ENCODE measurements around the gene NCBP2L. TPM values are rescaled to one million over a fixed set of nuclear protein-coding genes. Genes with fewer than 3 reads are reported as not detected.

The NCBP2L gene
- total RNA-seq, 1 donor from 2014 or later, result not detected

DNA sequence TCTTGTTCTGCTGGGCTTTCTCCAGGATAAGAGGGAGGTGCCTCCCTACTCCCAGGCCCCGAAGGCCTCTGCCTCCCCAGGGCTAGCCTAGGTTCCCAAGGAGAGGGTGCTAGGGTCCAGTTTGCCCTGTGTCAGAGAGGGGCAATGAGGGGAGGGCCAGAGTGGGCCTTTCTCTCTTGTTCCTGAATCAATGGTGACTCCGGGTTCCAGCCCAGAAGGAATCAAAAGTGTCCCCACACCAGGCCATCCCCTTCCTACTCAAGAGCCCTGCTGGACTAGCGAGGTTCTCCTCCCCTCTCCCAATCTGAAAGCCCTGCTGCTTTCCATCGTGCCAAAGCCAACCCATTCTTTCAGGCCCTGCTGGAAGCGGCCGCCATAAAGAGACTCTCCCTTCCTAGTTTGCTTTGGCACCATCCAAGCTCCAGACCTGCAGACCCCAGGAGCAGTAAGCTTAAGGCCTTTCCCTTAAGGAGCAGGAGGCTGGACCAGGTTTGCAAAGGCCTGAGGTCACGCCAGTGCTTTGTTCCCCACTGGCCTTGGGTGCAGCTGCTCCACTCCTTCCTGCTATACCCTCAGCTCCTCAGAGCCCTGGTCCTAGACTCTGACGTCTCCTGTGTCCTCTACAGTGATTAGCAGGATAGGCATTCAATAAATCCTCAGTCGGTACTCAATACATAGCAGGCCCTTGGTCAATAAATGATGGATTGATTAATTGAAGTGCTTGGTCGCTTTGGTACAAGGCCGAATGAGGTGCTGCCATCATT is 12.5 kb upstream of the NCBP2L start:
- no peak for DNase-seq
- no peaks in the 10 kb centered on the region for H3K9me3 Mint-ChIP-seq
- H3K4me3 Mint-ChIP-seq, result no peak overlapping the region
- intact Hi-C loops (cut with micrococcal nuclease), result no loop called here
- H3K36me3 Mint-ChIP-seq (ENCODE audit: low read depth), result no peaks in the 10 kb centered on the region
- H3K4me1 Mint-ChIP-seq, result no peaks in the 10 kb centered on the region
- no peak overlapping the region for H3K27ac Mint-ChIP-seq
- H3K27me3 Mint-ChIP-seq, result peaks cover 1% of the 10 kb centered on the region

DNA sequence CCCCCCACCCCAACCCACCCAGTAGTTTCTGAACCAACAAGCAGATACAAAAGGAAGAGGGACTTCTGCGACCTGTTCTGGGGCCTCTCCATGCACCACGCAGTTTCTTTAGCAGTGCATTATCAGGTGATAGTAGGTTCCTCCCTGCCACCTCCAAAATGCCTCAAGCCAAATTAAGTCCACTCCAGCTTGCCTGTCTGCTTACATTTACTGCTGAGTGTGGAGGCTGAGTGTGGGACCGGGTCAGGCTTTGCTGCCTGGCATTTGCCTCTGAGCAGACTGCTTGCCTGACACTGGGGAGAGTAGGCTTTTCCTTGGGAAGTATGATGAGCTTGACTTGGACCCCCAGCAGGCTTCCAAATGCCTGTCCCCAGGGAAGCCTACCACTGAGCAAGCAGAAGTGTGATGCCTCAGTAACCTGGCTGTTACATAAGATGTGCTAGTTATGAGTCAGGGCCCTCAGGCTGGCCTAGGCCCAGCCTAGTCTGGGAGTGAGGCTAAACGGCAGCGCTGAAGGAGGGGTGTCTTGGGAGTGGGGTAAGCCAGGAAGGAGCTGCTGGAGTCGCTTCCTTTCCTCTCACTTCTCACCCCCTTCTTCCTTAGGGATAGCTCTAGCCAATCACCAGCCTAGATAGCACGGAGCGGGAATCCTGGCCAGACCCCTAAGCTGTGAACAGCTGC is 10.9 kb upstream of the NCBP2L start:
- Mint-ChIP-seq H3K36me3 (ENCODE audit: low read depth) (no peaks in the 10 kb centered on the region), H3K9me3 (no peaks in the 10 kb centered on the region), H3K27ac (no peak overlapping the region), H3K27me3 (peaks cover 6% of the 10 kb centered on the region), H3K4me1 (no peaks in the 10 kb centered on the region), H3K4me3 (no peak overlapping the region)
- no peak for DNase-seq
- intact Hi-C loops (cut with micrococcal nuclease), result no loop called here

DNA sequence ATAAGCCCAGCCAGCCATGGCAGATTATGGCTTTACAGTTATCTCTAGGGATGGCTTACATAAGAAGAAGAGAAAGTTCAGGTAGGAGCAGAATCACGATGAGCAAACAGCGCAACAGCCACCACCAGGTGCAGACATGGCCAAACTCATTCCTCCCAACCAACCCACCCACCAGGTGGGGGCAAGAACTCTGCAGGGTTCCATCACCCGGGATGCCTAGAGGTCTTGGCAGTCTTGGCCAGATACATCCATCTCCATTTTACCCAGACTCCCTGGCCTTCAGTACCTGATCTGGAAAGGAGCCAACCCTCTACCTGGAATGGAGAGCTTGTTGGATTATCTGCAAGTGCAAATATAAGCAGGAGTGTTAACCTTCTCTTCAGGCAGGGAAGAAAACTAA is 9.5 kb upstream of the NCBP2L start:
- Mint-ChIP-seq H3K4me1 (no peaks in the 10 kb centered on the region), H3K27me3 (peaks cover 8% of the 10 kb centered on the region), H3K36me3 (ENCODE audit: low read depth) (no peaks in the 10 kb centered on the region), H3K27ac (no peak overlapping the region), H3K4me3 (no peak overlapping the region), H3K9me3 (no peaks in the 10 kb centered on the region)
- no peak for DNase-seq
- intact Hi-C loops (cut with micrococcal nuclease), result no loop called here

DNA sequence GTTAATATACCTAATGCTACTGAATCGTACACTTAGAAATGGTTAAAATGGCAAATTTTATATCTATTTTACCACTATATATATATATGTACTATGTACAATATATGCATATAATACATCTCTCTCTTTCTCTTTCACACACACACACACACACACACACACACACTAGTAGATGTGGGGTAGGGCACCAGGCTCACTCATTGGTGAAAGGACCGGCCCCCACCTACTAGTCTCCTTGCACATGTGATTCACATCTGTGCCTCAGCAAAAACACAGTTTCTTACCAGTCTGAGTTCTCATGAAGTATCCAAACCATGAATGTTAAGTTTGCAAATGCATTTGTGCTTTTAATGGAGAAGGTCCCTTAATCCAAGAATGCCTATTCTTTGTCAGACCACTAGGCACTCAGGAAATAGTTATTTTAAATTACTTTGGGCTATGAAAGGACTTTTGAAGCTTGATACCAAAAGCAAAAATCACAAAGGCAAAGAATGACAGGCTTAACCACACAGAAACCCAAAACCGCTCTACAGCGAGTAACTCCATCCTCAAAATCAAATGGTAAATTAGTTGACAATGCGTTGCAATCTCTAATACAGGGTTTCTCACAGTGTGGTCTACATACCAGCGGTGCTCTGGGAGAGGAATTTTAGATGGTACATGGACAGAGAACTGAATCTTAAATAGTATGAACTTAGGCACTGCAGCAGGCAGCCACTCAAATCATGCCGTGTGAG is 7.8 kb upstream of the NCBP2L start:
- H3K36me3 Mint-ChIP-seq (ENCODE audit: low read depth), result no peaks in the 10 kb centered on the region
- no peak for DNase-seq
- H3K4me1 Mint-ChIP-seq, result no peaks in the 10 kb centered on the region
- H3K9me3 Mint-ChIP-seq, result no peaks in the 10 kb centered on the region
- H3K27me3 Mint-ChIP-seq, result peaks cover 12% of the 10 kb centered on the region
- H3K27ac Mint-ChIP-seq, result no peak overlapping the region
- no peak overlapping the region for H3K4me3 Mint-ChIP-seq
- intact Hi-C loops (cut with micrococcal nuclease), result loop anchor here (10.0 kb wide), 1 partner anchor 875 kb away; no protein-coding TSS in a partner anchor

DNA sequence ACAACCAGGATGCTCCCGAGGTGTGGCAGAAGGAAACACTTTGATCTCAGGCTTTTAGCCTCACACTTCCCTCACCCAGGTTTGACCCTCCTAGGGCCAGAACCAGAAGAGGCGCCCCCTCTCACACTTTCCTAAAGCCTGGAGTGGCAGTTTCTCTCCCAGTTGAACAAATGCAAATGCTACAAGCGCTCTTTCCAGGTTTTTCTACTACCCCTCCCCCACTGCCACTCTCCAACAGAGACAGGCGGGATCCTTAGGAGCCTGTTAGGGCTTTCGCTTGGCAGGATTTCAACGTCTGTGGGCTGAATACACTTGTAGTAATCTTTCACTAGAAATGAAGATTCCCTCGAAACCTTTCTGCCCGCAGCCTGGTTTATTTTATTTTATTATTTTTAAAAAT is 4.3 kb upstream of the NCBP2L start:
- H3K9me3 Mint-ChIP-seq, result no peaks in the 10 kb centered on the region
- H3K27ac Mint-ChIP-seq, result no peak overlapping the region
- H3K27me3 Mint-ChIP-seq, result peaks cover 17% of the 10 kb centered on the region
- H3K36me3 Mint-ChIP-seq (ENCODE audit: low read depth), result no peaks in the 10 kb centered on the region
- H3K4me3 Mint-ChIP-seq, result no peak overlapping the region
- peaks cover 12% of the 10 kb centered on the region for H3K4me1 Mint-ChIP-seq
- DNase-seq, result no peak
- intact Hi-C loops (cut with micrococcal nuclease), result loop anchor here (10.0 kb wide), 1 partner anchor 878 kb away; no protein-coding TSS in a partner anchor

DNA sequence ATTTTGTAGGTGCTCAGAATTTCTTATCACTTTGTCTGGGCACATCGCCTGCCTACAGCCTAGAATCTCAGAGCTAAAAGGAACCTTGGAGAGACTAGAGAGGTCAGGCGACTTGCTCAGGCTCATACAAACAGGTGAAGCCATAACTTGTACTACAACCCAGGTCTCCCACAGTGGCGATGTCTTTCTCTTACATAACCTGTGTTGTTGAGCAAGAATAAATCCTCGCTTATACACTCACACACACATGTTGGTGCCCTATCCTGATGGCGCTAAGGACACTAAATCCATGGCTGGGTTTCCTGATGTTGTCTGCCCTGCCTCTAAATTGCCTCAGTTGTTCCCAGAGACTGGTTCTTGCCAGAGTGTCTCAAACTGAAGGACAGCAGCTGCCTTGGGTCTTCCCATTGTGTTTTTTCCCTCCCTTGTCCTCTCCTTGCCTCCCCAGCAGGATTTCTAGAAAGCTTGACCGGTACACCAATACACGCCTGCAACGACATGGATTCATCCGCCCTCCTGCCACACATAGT is 3.6 kb upstream of the NCBP2L start:
- intact Hi-C loops (cut with micrococcal nuclease), result loop anchor here (10.0 kb wide), 1 partner anchor 879 kb away; no protein-coding TSS in a partner anchor
- H3K36me3 Mint-ChIP-seq (ENCODE audit: low read depth), result no peaks in the 10 kb centered on the region
- H3K4me1 Mint-ChIP-seq, result peaks cover 12% of the 10 kb centered on the region
- H3K27ac Mint-ChIP-seq, result no peak overlapping the region
- DNase-seq, result no peak
- no peaks in the 10 kb centered on the region for H3K9me3 Mint-ChIP-seq
- no peak overlapping the region for H3K4me3 Mint-ChIP-seq
- peaks cover 17% of the 10 kb centered on the region for H3K27me3 Mint-ChIP-seq

DNA sequence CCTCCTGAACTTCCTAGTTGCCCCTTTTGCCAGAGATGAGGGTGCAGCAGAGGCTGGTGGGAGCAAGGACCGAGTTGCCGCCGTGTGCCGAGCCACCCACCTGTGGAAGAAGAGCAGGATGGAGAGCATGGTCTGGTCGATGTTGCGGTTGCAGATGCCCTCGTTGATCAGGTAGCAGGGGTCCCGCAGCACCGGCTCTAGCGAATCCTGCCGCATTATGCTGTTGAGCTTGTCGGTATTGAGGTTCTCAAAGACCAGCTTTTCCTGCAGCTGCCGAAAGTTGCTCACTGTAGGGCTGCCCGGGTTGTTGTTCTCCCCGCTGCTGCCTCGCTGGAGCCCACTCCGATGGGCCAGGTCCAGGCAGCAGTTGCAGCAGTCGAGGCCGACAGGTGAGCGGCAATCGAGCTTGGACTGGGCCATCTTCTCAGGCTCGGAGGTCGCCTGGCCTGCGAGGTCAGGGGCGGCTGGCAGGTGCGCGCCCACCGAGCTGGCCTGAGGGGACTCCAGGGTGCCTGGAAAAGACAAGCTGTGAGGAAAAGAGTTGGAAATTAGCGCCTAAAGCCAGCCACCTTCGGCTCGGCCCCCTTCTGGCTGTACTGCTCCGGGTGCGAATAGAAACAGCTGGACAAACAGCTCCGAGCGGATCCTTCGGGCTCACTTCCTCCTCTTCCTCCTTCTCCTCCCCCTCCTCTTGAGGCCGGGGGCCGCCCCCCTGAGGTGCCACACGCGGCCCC is 2.4 kb upstream of the NCBP2L start:
- Mint-ChIP-seq H3K27ac (no peak overlapping the region), H3K36me3 (ENCODE audit: low read depth) (no peaks in the 10 kb centered on the region), H3K9me3 (no peaks in the 10 kb centered on the region), H3K4me3 (peak overlapping the region; percentile 89), H3K4me1 (peaks cover 12% of the 10 kb centered on the region), H3K27me3 (peaks cover 17% of the 10 kb centered on the region)
- DNase-seq, result no peak
- intact Hi-C loops (cut with micrococcal nuclease), result loop anchor here (5.0 to 10.0 kb wide), 3 partner anchors 33 to 880 kb away; no protein-coding TSS in a partner anchor

DNA sequence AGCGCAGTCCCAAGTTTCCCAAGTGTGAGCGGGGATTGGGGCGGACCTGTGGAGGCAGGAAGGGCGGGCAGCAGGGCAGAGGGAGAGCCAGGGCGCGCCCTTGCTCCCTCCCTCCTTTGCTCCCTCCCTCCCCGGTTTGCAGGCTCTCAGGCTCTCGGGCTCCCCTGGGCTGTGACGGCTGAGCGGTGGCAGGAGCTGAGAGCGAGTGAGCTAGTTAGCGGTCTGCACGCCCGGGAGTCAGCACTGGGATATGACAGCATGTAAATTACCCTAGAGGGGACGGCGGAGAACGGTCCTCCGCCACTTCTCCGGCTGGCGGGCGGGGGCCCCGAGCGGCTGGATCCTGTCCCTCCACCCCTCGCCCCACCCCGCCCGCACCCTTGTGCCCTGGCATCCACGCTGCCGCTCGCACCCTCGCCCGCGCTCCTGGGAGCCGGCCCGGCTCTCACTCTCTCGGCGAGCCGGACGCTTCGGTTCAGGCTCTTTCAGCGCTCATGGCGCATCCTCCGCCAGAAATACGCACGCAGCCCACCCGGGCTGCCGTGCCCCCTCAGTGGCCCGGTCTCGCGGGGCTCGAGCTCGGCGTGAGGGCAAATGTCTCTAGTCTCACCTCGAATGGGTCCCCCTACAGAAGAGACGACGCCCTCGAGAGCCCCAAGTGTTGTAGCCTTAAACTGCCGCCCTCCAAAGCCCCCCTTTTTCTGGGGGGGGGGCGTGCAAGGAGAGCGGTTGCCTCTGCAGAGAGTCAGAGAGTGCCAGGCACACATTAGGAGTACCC is 1.6 kb upstream of the NCBP2L start, which contains the start of gene TSC22D3:
TSS of gene TSC22D3 (minus strand) at position 54 of the 778 bp plus-strand sequence. CDS start 368 bp downstream, outside the sequence.
- intact Hi-C loops (cut with micrococcal nuclease), result loop anchor here (2.0 to 10.0 kb wide), 6 partner anchors 34 to 881 kb away; no protein-coding TSS in a partner anchor

DNA sequence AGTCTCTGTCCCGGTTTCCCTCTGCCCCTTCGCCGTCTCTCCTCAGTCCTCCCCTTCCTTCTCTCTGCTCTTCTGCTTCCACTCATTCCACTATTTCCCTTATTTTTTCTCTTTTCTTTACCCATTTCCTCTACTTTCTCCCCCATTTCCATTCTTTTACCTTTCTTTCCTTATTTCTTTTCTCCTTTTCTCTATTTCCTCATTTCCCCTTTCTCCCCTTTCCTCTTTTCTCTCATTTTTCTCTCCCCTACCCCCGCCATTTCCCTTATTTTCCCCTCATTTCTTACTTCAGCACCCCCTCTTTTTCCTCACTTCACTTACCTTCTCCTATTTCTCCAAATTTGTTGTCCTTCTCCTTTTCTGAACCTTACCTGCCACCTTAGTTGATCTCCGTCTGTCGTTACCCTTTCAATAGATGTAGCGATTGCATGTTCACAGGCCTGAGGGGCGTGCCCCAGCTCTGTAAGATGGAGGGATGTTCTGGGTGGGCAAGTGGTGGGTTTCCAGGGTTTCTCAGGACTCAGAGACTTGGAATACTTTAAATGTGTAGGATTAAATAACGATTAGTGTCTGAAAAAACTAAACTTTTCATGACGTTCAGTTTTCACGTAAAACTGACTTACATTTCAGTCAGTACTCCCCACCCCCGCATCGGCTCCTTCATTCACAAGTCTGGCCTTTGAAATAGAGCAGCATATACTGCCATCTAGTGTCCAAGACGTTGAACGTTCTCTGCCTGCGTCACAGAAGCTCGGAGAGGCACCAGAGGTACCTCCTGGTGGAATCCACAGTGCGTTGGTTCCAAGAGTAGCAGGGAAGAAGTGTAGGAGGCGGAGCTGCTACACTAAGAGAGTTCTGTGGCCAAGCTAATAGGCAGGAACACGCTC is 641 bp upstream of the NCBP2L start:
- peaks cover 12% of the 10 kb centered on the region for H3K27me3 Mint-ChIP-seq
- H3K27ac Mint-ChIP-seq, result peak overlapping the region; percentile 74
- no peaks in the 10 kb centered on the region for H3K36me3 Mint-ChIP-seq (ENCODE audit: low read depth)
- H3K9me3 Mint-ChIP-seq, result no peaks in the 10 kb centered on the region
- intact Hi-C loops (cut with micrococcal nuclease), result loop anchor here (1.0 to 10.0 kb wide), 9 partner anchors 35 to 882 kb away; no protein-coding TSS in a partner anchor
- DNase-seq, result peak; percentile 91
- H3K4me1 Mint-ChIP-seq, result peaks cover 12% of the 10 kb centered on the region
- H3K4me3 Mint-ChIP-seq, result peak overlapping the region; percentile 89

More for the DNA sequence above, 1.6 kb upstream of the NCBP2L start, which contains the start of gene TSC22D3:
- H3K4me1 Mint-ChIP-seq, result peaks cover 12% of the 10 kb centered on the region
- no peaks in the 10 kb centered on the region for H3K9me3 Mint-ChIP-seq
- H3K27me3 Mint-ChIP-seq, result peaks cover 12% of the 10 kb centered on the region
- DNase-seq, result peak; percentile 82
- H3K27ac Mint-ChIP-seq, result peak within 1 kb of the TSS; percentile 74
- peak within 1 kb of the TSS; percentile 89 for H3K4me3 Mint-ChIP-seq
- H3K36me3 Mint-ChIP-seq (ENCODE audit: low read depth), result no peaks in the 10 kb centered on the region

DNA sequence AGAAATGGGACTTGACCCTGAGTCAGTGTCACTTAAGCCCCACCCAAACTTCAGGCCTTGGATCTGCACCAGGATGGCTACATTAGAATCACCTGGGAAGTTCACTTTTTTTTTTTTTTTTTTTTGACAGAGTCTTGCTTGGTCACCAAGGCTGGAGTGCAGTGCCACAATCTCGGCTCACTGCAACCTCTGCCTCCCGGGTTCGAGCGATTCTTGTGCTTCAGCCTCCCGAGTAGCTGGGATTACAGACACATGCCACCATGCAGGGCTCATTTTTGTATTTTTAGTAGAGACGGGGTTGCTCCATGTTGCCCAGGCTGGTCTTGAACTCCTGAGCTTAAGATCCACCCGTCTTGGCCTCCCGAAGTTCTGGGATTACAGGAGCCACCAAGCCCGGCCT is 3.0 kb downstream of the NCBP2L start:
- no peak overlapping the region for H3K4me3 Mint-ChIP-seq
- intact Hi-C loops (cut with micrococcal nuclease), result no loop called here
- H3K27me3 Mint-ChIP-seq, result peaks cover 6% of the 10 kb centered on the region
- no peak overlapping the region for H3K27ac Mint-ChIP-seq
- H3K9me3 Mint-ChIP-seq, result no peaks in the 10 kb centered on the region
- H3K36me3 Mint-ChIP-seq (ENCODE audit: low read depth), result no peaks in the 10 kb centered on the region
- no peak for DNase-seq
- peaks cover 12% of the 10 kb centered on the region for H3K4me1 Mint-ChIP-seq

DNA sequence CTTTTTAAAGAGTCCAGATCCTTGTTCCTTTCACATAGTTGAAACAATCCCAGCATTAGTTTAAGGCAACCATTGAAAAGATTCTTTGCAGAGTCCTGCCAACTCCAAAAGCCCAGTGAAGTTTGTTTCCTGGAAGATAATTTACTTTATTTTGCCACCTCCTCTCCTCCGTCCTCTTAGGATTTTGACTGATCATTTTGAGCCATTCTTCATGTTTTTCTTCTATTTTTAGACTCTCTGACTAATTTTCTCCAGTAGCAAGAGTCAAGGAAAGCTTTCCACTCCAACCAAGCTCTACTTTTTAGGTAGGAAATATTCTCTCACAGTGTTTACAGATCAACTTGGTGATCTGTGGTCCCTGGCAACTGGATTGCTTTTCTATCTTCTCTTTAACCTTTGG is 10.3 kb downstream of the NCBP2L start:
- Mint-ChIP-seq H3K27me3 (peaks cover 7% of the 10 kb centered on the region), H3K27ac (no peak overlapping the region), H3K9me3 (no peaks in the 10 kb centered on the region), H3K4me3 (no peak overlapping the region), H3K4me1 (no peaks in the 10 kb centered on the region), H3K36me3 (ENCODE audit: low read depth) (no peaks in the 10 kb centered on the region)
- no peak for DNase-seq
- intact Hi-C loops (cut with micrococcal nuclease), result no loop called here

DNA sequence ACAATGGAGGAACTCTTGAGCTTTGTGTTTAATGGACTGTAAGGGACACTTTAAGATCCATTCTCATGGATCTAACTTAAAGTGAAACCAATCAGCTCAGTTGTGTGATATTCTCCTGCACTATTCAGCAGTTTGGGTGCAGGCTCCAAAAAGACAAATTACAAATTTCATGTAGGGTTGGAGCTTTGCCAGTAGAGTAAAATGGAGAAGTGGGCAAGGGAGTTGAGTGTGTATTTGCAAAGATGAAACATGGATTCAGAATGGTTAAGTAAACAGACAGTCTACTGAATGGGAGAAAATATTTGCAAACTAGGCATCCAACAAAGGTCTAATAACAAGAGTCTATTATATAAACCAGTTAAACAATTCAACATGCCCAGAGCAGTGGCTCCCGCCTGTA is 26.9 kb downstream of the NCBP2L start:
- no peaks in the 10 kb centered on the region for H3K9me3 Mint-ChIP-seq
- no peaks in the 10 kb centered on the region for H3K4me1 Mint-ChIP-seq
- H3K36me3 Mint-ChIP-seq (ENCODE audit: low read depth), result no peaks in the 10 kb centered on the region
- no peak for DNase-seq
- peaks cover 5% of the 10 kb centered on the region for H3K27me3 Mint-ChIP-seq
- intact Hi-C loops (cut with micrococcal nuclease), result no loop called here
- no peak overlapping the region for H3K27ac Mint-ChIP-seq
- no peak overlapping the region for H3K4me3 Mint-ChIP-seq

Measured in activated CD4-positive, alpha-beta T cell treated with anti-CD3 and anti-CD28 coated beads, Interleukin-2, amount 10 ng/mL, durations not matched to agents 24 days and 14 days (primary cell).